ENCODE measurements around the gene CHN2. TPM values are rescaled to one million over a fixed set of nuclear protein-coding genes. Genes with fewer than 3 reads are reported as not detected.

CHN2 gene
- total and polyA plus RNA-seq, 10 donors = 4.2 to 52.0 (median 28.5) TPM

- H3K36me3 ChIP-seq = no peaks in the 10 kb centered on the region
- H3K27me3 ChIP-seq (replicated peaks in 1 of 7) = no peaks in the 10 kb centered on the region
- H3K4me1 ChIP-seq = peaks cover 5 to 45% (median 16%) of the 10 kb centered on the region in 6 donors
- H3K4me3 ChIP-seq = no peak overlapping the region
- no peak overlapping the region for H3K27ac ChIP-seq
- no peaks in the 10 kb centered on the region for H3K9me3 ChIP-seq
- TF ChIP-seq POLR2AphosphoS5 (IDR thresholded peaks at IDR 0.05) = no peak
- no peak for TF ChIP-seq POLR2A (IDR thresholded peaks at IDR 0.05)
- no peak for TF ChIP-seq CTCF (IDR thresholded peaks at IDR 0.05 in 8 of 11, conservative IDR thresholded peaks at IDR 0.05 in 3 of 11)
- intact Hi-C loops (cut with DNase I; ENCODE audit: low total_unique reads) = no loop called here
- no peak for DNase-seq
- 83 to 89% (median 87%) methylated on average over 14 of the region's 14 CpGs for WGBS, 5 donors
Measured at GRCh38 chr7:29332042-29332811, 137.7 kb downstream of the CHN2 start.

- intact Hi-C loops (cut with DNase I; ENCODE audit: low total_unique reads) = no loop called here
- no peaks in the 10 kb centered on the region for H3K9me3 ChIP-seq
- H3K4me3 ChIP-seq = no peak overlapping the region
- TF ChIP-seq POLR2AphosphoS5 (IDR thresholded peaks at IDR 0.05) = no peak
- no peak for TF ChIP-seq POLR2A (IDR thresholded peaks at IDR 0.05)
- no peak for TF ChIP-seq CTCF (IDR thresholded peaks at IDR 0.05 in 8 of 11, conservative IDR thresholded peaks at IDR 0.05 in 3 of 11)
- H3K27me3 ChIP-seq (replicated peaks in 1 of 7) = no peaks in the 10 kb centered on the region
- H3K27ac ChIP-seq = no peak overlapping the region
- peaks cover 10 to 48% (median 24%) of the 10 kb centered on the region in 6 donors for H3K4me1 ChIP-seq
- no peaks in the 10 kb centered on the region for H3K36me3 ChIP-seq
- WGBS, 5 donors = 89 to 96% (median 94%) methylated on average over 14 of the region's 14 CpGs
- no peak for DNase-seq
Measured at GRCh38 chr7:29332875-29333855, 138.6 kb downstream of the CHN2 start.

- WGBS, 5 donors = 78 to 93% (median 88%) methylated on average over 6 of the region's 6 CpGs
- intact Hi-C loops (cut with DNase I; ENCODE audit: low total_unique reads) = no loop called here
- no peak overlapping the region for H3K4me3 ChIP-seq
- H3K27me3 ChIP-seq (replicated peaks in 1 of 7) = no peaks in the 10 kb centered on the region
- TF ChIP-seq POLR2AphosphoS5 (IDR thresholded peaks at IDR 0.05) = no peak
- no peak for TF ChIP-seq CTCF (IDR thresholded peaks at IDR 0.05 in 8 of 11, conservative IDR thresholded peaks at IDR 0.05 in 3 of 11)
- TF ChIP-seq POLR2A (IDR thresholded peaks at IDR 0.05) = no peak
- H3K36me3 ChIP-seq = no peaks in the 10 kb centered on the region
- peaks cover 12 to 39% (median 20%) of the 10 kb centered on the region in 6 donors for H3K4me1 ChIP-seq
- no peak overlapping the region for H3K27ac ChIP-seq
- DNase-seq = no peak
- H3K9me3 ChIP-seq = no peaks in the 10 kb centered on the region
Measured at GRCh38 chr7:29335188-29336083, 140.9 kb downstream of the CHN2 start.

All from spleen (tissue), 11 donors.